GM10266 (cell line): ENCODE data around the gene CWC27.

Experiments
- DNase-seq: peaks from one replicate; pipeline ENCODE4 v3.0.0; 2012; ENCODE audit errors: extremely low spot score
- TF ChIP-seq, protein P1 (sequence below): IDR thresholded peaks from 2 replicates; pipeline ENCODE4 v1.5.1; 2012; ENCODE audit warnings: mild to moderate bottlenecking, low read depth; ENCODE audit not compliant: control insufficient read depth, insufficient read depth; ENCODE audit errors: missing control alignments

Gene CWC27

DNA sequence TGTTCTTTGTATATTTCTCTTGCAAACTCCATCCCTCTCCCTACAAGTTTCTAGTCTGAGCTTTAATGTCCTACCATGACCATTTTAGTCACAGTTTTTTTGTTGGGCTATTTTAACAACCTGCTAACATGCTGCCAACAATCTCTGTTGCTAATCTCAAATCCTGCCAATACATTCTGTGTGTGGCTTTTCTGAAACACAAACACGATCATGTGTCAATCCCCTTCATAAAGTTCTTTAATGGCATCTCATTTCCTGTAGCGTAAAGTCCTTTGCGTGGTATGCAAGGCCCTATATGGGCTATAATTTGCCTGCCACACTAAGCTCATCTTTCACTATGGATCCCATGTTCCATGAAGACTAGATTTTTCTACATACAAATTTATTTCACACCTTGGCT is 180.6 kb downstream of the CWC27 start:
- no peak for DNase-seq
- TF ChIP-seq, protein P1, sequence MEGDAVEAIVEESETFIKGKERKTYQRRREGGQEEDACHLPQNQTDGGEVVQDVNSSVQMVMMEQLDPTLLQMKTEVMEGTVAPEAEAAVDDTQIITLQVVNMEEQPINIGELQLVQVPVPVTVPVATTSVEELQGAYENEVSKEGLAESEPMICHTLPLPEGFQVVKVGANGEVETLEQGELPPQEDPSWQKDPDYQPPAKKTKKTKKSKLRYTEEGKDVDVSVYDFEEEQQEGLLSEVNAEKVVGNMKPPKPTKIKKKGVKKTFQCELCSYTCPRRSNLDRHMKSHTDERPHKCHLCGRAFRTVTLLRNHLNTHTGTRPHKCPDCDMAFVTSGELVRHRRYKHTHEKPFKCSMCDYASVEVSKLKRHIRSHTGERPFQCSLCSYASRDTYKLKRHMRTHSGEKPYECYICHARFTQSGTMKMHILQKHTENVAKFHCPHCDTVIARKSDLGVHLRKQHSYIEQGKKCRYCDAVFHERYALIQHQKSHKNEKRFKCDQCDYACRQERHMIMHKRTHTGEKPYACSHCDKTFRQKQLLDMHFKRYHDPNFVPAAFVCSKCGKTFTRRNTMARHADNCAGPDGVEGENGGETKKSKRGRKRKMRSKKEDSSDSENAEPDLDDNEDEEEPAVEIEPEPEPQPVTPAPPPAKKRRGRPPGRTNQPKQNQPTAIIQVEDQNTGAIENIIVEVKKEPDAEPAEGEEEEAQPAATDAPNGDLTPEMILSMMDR: no peak

DNA sequence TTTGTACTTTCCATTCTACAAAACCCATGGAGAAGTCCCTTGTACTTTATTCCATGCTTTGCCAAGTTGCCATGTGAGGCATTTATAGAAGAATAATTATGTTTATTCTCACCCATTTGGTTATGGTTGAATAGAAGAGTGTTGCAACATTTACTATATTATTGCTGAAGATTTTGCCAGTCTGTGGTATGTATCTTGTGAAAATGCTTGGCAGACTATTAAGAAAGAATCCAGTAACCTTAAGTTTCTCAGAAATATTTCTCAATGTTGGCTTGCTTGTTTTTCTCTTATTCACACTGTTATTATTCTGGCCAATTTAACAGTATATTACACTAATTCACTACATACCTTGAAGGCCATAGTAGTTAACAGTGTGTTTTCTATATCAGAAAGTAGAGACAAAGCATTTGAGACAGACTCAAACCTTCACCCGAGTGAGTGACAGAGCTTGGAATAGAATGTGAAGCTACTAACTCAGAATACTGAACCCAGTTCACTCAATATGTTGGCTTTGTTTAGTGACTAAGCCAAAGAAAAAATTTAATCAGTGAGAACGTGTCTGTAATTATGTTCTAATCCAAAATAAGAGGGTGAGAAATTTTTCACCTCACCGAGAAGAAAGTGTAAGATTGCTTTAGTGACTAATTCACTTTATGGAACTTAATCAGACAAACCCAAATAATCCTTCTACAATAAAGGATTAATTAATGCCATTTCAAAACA is 184.4 kb downstream of the CWC27 start:
- TF ChIP-seq, protein P1: no peak
- DNase-seq: no peak

DNA sequence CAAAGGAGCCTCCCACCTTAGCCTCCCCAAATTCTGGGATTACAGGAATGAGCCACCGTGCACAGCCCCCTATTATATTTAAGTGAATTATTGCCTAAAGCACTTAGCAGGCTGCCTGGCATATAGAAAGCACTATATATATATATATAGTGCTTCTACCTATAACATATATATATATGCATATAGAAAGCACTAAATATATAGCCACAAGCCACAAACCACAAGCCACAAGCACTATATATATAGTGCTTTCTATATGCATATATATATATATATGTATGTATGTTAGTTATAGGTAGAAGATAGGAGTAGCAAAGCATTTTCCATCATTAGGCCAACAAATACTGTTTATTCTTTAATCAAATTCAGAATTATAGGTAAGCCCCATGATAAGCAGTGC is 185.8 kb downstream of the CWC27 start:
- DNase-seq: no peak
- TF ChIP-seq, protein P1: no peak

DNA sequence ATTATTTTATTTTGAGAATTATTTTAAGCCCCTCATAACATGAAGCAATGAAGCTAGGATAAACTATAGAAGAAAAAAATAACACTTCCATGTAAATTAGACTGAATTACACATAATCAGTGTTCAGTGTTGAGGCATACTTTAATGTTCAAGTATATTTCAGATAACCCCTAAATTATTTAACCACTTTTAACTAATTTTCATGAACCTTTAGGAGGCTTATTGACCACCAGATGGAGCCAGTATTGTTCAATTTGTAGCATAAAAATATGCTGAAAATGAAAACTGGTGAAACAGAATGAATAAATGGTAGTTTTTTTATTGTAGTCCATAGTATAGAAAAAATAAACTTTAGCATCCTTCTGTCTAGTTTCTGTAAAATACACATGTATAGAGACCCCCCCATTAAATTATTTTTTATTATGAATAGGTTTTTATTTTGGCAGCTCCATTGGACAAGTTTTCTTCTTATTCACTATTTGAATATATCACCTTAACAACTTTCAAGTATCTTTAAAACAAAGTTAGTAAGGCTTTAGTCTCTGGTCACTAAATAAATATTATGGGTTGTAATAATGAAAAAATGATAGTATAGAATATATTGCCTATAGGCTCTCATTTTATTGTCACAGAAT is 190.1 kb downstream of the CWC27 start:
- no peak for DNase-seq

DNA sequence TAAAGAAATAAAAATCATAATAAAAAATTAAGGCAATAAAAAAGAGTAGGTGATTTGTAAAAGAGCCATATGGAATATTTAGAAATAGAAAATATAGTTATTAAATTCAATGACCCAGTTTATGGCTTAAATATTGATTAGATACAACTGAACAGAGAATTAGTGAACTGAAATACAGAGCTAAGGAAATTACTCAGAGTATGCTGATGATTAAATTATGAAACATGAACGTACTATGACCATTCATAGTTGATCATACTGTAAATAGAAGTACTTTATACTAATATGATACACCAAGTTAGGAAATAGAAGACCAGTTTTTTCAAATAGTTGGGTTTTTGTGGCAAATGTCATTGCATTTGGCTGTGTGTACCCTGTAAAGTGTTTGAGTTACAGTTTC is 194.5 kb downstream of the CWC27 start:
- no peak for DNase-seq
- TF ChIP-seq, protein P1: no peak

More for the DNA sequence above, 190.1 kb downstream of the CWC27 start:
- TF ChIP-seq, protein P1: peak; percentile 24

DNA sequence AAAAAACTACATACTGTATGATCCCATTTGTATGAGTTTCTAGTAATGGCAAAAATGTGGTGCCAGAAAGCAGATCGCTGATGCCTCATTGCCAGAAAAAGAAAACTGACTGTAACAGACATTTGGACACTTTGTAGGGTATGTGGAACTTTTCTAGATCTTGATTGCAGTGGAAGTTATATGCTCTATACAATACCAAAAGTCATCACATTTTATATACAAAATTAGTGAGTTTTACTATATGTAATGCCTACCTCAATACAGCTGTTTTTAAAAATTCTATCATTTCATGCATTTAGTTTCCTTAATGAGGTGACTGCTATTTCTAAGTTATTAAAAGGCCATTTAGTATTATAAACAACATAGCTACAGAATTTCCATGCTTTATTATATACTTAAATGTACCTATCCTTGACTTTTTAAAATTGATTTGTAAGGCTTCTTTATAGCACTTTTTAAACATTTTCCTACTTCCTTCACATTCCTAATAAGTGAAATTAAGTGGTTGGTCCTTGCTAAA is 199.9 kb downstream of the CWC27 start:
- TF ChIP-seq, protein P1: no peak

DNA sequence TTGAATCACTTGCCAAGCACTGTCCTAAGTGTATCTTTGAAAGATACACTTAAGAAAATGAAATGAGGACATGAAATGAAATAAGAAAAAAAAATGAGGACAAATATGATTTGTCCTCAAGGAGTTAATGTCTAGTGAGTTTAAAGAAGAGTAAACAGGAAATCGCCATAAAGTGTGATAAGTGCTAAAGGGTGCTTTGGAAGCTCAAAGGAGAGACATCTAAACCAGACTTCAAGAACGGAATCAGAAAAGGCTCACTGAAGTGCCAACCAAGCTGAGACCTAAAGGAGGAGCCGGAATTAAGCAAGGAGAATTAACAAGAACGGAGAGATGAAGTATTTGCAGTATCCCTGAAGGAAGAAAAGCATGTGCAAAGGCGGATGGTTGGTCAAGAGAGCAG is 200.8 kb downstream of the CWC27 start:
- no peak for DNase-seq
- TF ChIP-seq, protein P1: no peak

More for the DNA sequence above, 199.9 kb downstream of the CWC27 start:
- no peak for DNase-seq
